ENCODE data around the gene ZER1.

The ZER1 gene

GRCh38 chr9:128722380-128723351 lies 49.1 kb downstream of the ZER1 start:
- no peak for ATAC-seq
- no peak for TF ChIP-seq RARB (CRISPR knock-in tag; IDR thresholded peaks at IDR 0.05)
- TF ChIP-seq ZFP3 (CRISPR knock-in tag; IDR thresholded peaks at IDR 0.05) = no peak
- TF ChIP-seq PATZ1 (CRISPR knock-in tag; IDR thresholded peaks at IDR 0.05; ENCODE audit: borderline replicate concordance) = no peak
- no peak for TF ChIP-seq SNAI2 (CRISPR knock-in tag; IDR thresholded peaks at IDR 0.05)
- no peak for TF ChIP-seq CSDC2 (CRISPR knock-in tag; IDR thresholded peaks at IDR 0.05)
- TF ChIP-seq ZFP30 (CRISPR knock-in tag; IDR thresholded peaks at IDR 0.05) = no peak
- TF ChIP-seq OSR1 (CRISPR knock-in tag; IDR thresholded peaks at IDR 0.05) = no peak
- no peak for TF ChIP-seq PPARA (CRISPR knock-in tag; IDR thresholded peaks at IDR 0.05; ENCODE audit: borderline replicate concordance)
- no peak for TF ChIP-seq ARNTL (CRISPR knock-in tag; IDR thresholded peaks at IDR 0.05; ENCODE audit: borderline replicate concordance, low read depth)
- TF ChIP-seq ZC3H10 (CRISPR knock-in tag; IDR thresholded peaks at IDR 0.05) = no peak
- no peak for TF ChIP-seq BACH2 (CRISPR knock-in tag; IDR thresholded peaks at IDR 0.05; ENCODE audit: borderline replicate concordance)
- TF ChIP-seq ZNF8 (CRISPR knock-in tag; IDR thresholded peaks at IDR 0.05) = no peak
- TF ChIP-seq CSRNP3 (CRISPR knock-in tag; IDR thresholded peaks at IDR 0.05) = no peak
- no peak for TF ChIP-seq ZNF565 (CRISPR knock-in tag; conservative IDR thresholded peaks at IDR 0.05; ENCODE audit: low read depth)
- no peak for TF ChIP-seq TCF4 (CRISPR knock-in tag; IDR thresholded peaks at IDR 0.05; ENCODE audit: borderline replicate concordance)
- TF ChIP-seq TOX (CRISPR knock-in tag; IDR thresholded peaks at IDR 0.05; ENCODE audit: borderline replicate concordance) = no peak
- no peak for TF ChIP-seq CREB5 (CRISPR knock-in tag; IDR thresholded peaks at IDR 0.05; ENCODE audit: low read depth)
- TF ChIP-seq ESRRG (CRISPR knock-in tag; IDR thresholded peaks at IDR 0.05) = no peak
- TF ChIP-seq POU6F1 (CRISPR knock-in tag; IDR thresholded peaks at IDR 0.05; ENCODE audit: borderline replicate concordance, low read depth) = no peak

GRCh38 chr9:128721487-128722010 lies 50.2 kb downstream of the ZER1 start:
- TF ChIP-seq TSHZ2 (CRISPR knock-in tag; IDR thresholded peaks at IDR 0.05) (no peak), ZFP30 (CRISPR knock-in tag; IDR thresholded peaks at IDR 0.05) (no peak), OSR1 (CRISPR knock-in tag; IDR thresholded peaks at IDR 0.05) (no peak), ISL1 (CRISPR knock-in tag; IDR thresholded peaks at IDR 0.05) (no peak), POU6F1 (CRISPR knock-in tag; IDR thresholded peaks at IDR 0.05; ENCODE audit: borderline replicate concordance, low read depth) (no peak), ZNF8 (CRISPR knock-in tag; IDR thresholded peaks at IDR 0.05) (no peak), ZNF70 (CRISPR knock-in tag; IDR thresholded peaks at IDR 0.05) (no peak), CSDC2 (CRISPR knock-in tag; IDR thresholded peaks at IDR 0.05) (no peak), CSRNP3 (CRISPR knock-in tag; IDR thresholded peaks at IDR 0.05) (no peak), ZNF565 (CRISPR knock-in tag; conservative IDR thresholded peaks at IDR 0.05; ENCODE audit: low read depth) (no peak)
- no peak for ATAC-seq
